Colon (tissue), 2 donors: ENCODE data around the gene ALG3.

Source experiments
- FAIRE-seq: peaks from 2 replicates; lab custom pipeline; 2012; peaks lifted over from hg19 to GRCh38; lab: Jason Lieb, UNC
- donor health status: control.
- donor health status: control.

Gene ALG3

DNA sequence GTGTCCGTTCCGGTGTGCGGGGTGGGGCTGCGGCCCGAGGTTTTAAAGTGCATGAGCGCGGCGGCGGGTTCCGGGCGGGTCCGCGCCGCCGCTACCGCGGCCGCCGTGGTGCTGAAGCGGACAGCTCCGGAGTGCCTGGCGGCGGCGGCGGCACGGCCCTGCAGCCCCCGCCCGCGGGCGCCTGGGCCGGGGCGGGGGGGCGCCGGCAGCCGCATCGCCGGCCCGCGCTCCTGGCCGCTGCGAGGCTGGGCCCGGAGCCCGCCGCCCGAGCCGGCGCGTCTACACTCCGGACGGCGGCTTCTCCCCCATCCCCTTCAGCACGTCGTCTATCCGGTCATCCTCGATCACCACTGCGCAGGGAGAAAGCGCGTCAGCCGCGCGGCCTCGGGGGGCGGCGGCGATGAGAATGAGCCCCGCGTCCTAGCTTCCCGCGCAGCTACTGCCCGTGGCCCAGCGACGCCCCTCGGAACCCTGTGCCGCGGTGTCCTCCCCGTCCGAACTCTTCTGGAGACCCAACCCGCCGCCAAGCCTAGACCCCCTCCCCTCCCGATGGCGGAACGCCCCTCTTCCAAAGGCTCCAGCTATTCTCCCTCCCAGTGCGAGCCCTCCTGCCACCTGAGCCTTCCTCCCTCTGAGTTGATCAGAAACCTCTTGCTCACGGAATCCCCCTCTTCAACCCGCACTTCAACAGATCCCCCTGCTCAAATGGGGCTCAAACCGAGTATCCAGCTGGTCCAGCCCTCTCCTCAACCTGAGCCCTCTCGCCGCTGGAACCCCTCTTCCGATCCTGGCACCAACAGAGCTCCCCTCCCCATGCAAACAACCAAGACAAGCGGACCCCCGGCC lies 11.3 kb upstream of the ALG3 start:
- no peak for FAIRE-seq

DNA sequence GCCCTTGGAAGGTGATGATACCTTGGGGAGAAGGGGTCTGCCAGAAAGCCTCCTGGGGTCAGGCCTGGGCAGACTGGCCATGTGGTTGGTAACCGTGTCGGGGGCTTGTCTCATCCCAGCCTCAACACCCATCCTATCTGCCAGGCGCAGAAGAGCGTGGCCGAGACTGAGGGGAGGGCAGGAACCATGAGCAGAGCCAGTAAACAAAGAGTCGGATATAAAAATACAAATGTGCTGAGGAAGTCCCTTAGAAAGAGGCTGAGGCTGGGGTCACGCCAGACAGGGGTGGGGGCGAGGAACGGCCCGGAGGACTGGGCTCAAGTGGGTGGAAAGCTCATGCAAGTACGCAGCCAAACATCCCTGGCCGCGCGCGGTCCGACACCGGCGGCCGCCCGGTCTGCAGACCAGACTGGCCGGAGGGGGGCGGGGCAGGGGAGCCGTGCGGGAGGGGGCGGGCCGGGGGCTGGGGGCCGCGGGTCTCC lies 10.7 kb upstream of the ALG3 start:
- FAIRE-seq = no peak

DNA sequence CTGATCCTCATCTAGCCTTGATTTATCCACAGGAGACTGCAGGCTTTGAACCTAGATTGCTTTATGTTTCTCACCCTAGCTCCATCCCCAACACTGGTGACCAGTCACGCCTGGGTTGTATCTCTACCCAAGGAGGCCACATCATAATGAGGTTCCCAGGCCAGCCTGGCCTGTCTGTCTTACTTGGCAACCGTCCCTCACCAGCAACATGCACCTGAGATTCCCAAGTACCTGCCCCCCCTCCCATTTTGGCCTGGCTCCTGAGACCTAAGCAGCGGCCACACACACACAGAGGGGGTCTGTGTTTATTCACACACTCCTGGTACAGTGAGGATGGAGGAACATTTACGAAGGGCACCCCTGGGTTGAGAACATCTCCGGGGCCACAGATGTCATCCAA lies 10.2 kb upstream of the ALG3 start:
- no peak for FAIRE-seq

DNA sequence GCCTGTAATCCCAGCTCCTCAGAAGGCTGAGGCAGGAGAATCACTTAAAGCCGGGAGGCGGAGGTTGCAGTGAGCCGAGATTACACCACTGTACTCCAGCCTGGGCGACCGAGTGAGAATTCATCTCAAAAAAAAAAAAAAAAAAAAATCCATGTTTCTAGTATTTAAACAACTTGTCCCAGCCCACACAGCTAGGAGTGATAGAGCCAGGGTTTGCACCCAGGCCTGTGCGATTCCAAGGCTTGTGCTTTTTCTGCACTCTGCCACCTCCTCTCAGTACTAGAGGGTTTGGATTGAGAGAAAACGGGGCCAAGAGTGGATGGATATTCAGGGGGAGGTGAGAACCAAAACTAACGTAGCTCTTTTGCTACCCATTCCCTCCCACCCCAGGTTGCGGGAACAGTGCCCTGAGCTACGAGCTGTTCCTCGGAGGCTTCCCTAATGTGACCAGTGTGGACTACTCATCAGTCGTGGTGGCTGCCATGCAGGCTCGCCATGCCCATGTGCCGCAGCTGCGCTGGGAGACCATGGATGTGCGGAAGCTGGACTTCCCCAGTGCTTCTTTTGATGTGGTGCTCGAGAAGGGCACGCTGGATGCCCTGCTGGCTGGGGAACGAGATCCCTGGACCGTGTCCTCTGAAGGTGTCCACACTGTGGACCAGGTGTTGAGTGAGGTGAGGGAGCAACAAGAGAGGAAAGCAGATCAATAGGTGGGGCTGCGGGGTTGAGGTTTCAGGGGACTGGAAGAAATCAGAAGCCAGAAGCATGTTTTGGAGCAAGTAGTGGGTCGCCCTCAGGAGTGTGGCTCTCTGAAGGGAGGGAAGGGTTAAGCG lies 8.5 kb upstream of the ALG3 start:
- FAIRE-seq = no peak

DNA sequence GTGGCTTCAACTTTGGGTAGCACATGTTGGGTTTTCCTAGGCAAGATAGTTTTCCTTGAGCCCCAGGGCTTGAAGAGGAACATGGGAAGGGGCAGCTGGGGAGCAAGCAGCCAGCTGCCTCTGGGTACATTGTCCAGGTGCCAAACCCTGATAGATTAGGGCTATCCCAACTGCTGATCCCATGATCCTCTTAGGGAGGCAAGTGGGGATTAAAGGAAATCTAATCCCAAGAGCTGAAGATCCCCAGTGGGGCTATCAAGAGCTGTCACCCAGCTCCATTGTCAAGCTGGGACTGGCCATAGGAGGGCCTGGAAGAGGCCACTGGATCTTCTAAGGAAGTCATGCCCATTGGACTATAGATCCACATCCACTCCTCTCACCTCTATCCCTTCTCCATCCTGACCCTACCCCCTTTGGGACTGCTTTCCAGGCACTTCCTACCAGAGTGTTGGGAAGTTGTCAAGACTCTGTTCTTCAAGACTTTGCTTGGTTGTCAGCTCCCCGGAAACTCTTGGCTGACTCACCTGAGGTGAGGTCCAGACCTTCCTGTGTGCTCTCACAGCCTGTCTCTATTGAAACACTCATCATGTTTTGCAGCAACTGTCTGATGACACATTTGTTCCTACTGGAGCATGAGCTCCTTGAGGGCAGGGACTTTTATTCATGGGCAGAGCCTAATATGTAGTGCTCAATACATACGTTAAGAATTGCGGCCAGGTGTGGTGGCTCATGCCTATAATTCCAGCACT lies 6.7 kb upstream of the ALG3 start:
- no peak for FAIRE-seq

DNA sequence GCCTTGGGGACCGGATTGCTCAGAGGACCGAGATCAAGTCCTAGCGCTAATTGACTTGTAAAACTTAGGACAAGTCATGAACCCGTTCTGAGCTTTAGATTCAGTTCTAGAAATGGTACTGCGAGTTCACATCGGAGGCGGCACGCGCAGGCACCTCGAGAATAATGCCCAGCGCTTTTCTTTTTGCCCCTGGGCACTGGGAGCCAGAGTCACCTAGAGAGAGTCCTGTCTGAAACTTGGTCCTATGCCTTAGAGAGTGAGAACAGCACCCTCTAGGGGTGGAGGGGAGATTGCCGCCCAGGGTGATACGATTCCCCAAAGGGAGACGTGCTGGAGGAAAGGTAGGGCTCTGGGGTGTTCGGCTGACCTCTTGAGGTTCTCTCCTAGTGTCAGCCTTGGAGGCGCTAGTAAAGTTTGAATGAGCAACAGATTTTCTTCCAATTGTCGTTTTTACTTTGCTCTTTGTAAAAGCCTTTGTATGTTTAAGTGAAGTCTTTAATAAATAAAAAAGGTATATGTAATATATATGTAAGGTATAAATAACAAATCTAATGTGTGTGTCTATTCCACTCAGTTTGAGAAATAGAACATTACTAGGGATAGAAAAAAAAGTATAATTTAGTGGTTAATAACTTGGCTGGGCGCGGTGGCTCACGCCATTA lies 1.5 kb upstream of the ALG3 start:
- no peak for FAIRE-seq

DNA sequence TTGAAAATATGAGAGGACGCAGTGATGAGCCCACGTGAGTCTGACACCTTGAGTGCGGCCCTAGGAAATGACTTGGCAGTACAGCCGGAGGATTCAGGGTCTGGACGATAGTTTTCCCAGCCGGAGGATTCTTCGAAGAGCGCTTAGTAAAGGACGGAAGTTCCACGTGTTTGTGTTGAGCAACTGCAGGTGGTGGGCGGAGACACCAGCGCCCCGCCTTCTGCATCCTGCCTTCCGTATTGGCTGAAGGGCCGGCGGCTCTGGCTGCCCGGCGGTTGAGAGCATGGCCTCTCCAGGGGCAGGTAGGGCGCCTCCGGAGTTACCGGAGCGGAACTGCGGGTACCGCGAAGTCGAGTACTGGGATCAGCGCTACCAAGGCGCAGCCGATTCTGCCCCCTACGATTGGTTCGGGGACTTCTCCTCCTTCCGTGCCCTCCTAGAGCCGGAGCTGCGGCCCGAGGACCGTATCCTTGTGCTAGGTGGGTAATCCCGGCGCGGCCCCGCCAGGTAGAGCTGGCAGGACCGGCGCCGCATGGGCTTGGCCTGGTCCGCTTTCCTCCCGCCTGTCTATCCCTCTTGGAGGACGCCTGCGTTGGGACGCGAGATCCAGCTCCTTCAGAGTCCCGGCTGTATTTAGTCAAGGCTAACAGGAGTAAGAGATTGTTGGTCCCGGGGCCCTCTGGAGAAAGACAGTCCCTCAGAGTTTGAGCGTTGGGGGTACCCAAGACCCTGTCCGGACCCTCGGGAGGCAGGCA lies 827 bp upstream of the ALG3 start, which contains the start of gene EEF1AKMT4:
Gene EEF1AKMT4, plus strand, starts transcription at position 261 of the 755 bp plus-strand sequence. Its CDS starts 23 bp downstream, at position 284.
- FAIRE-seq = no peak

DNA sequence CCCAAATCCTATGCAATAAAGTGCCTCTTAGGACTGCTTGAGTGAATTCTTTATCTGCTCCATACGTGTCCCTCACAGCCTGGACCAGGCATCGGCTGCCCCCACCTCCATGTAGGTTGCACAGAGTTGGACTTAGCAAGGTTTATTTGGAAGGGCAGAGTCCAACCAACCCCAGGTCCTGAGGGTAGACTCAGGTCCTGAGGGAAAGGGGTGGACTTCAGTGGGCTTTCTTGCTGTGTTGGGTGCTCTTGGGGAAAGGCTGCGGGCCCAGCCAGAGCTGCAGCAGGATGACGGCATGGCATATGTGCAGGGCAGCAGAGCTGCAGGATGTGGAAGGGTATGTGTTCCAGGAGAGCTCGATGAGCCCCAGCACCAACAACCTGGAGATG lies 6.5 kb downstream of the ALG3 start:
- FAIRE-seq = no peak

DNA sequence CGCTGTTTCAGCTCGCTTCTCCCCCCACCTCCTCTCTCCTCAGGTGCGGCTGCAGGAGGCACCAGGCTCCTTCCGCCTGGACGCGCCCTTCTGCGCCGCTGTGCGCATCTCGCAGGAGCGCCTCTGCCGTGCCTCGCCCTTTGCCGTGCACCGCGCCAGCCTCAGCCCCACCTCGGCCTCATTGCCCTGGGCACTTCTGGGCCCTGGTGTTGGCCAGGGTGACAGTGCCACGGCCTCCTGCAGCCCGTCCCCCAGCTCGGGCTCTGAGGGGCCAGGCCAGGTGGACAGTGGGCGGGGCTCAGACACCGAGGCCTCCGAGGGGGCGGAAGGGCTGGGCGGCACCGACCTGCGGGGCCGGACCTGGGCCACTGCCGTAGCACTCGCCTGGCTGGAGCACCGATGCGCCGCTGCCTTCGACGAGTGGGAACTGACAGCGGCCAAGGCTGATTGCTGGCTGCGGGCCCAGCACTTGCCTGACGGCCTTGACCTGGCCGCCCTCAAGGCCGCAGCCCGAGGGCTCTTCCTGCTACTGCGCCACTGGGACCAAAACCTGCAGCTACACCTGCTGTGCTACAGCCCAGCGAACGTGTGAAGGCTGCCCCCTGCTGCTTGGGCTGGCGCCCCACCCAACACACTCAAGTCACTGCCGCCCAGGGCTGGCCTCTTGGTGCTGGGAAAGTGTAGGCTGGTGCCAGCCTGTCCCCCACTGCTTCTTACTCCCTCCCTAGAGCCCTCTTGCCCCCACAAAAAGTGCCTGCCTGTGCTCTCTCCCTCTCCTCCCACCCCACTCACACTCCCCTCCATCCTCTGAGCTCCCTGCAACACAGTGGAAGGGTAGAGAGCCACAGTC lies 7.1 kb downstream of the ALG3 start:
- no peak for FAIRE-seq

DNA sequence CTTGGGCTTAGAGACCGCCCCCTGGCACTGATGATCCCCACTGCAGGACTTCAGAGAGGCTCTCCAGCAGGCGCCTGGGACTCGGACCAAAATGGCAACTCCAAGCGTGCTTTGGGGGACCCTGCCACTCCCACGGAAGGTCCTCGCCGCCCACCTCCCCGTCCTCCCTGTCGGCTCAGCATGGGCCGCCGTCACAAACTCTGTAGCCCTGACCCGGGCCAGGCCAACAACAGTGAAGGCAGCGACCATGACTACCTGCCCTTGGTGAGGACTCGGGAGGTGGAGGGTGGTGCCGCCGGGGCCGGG lies 7.7 kb downstream of the ALG3 start:
- no peak for FAIRE-seq

DNA sequence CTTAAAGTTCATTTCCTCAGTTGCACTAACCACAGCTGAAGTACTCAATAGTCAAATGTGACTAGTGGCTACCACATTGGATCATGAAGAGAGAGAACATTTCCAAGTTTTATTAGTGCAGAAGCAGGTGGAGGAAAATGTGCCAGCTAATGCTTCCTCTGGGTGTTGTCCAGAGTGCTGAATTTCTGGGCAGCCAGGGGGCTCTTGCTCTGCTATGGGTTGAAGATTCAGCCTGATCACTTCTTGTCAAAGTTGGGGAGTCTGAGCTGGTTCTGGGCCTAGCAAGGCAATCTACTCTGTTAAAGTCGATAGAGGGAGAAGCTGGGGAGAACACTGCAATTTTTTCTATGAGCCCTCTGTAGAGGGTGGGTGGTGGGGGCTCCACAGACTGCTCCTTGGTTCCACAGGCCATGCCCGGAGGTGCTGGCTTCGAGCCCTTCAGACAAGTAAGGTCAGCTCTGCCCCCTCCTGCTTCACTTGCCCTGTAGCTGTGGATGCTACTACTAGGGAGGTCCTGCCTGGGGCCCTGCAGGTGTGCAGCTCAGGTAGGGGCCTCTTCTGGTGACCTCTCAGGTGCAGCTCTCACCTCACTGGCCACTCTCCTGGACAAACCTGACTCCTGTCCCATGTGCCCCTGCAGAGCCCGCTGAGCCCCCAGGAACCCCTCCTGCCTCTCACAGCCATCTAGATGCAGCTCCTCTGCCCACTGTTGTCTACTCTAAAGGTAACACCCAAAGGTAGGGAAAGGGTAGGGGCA lies 8.2 kb downstream of the ALG3 start:
- FAIRE-seq = no peak

DNA sequence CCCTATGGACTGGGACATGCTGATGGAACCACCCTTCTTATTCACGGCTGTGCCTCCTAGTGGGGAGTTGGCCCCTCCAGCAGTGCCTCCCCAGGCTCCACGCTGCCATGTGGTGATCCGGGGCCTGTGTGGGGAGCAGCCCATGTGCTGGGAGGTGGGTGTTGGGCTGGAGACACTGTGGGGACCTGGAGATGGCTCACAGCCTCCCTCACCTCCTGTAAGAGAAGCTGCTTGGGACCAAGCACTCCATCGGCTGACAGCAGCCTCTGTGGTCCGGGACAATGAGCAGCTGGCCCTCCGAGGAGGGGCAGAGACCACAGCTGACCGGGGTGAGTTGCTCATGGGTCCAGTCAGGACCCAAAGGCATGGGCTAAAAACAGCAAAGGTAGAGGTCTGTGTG lies 9.1 kb downstream of the ALG3 start:
- no peak for FAIRE-seq

DNA sequence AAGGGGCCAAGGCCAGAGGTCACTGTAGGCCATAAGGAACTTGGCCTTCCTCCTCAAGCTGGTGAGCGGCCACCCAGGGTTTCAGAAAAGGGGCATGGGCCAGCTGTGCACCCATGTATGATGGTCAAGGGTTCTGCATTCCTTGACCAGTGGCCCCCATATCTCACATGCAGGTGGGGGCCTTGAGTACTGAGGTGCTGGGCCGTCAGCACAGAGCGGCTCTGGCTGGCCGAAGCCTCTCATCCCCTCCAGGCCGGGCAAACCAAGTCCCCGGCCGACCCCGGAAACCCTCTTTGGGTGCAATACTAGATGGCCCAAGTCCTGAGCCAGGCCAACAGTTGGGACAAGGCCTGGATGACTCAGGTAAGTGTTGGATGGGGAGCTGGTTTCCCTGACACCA lies 9.5 kb downstream of the ALG3 start:
- no peak for FAIRE-seq

DNA sequence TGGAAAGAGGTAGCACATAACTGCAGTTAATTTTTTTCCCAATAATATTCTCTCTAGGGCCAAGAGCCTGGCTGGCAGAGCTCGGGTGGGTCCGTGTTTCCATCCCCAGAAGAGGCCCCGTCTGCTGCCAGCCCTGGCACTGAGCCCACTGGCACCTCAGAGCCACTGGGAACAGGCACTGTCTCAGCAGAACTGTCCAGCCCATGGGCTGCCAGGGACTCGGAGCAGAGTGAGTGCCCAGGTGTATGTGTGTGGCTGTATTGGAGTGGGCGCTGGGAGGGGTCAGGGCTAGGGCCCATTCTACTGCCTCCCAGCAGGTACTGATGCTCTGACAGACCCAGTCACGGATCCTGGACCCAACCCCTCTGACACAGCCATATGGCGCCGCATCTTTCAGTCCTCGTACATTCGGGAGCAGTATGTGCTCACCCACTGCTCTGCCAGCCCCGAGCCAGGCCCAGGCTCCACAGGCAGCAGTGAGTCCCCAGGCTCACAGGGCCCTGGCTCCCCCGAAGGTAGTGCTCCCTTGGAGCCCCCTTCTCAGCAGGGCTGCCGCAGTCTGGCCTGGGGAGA lies 10.4 kb downstream of the ALG3 start:
- no peak for FAIRE-seq

DNA sequence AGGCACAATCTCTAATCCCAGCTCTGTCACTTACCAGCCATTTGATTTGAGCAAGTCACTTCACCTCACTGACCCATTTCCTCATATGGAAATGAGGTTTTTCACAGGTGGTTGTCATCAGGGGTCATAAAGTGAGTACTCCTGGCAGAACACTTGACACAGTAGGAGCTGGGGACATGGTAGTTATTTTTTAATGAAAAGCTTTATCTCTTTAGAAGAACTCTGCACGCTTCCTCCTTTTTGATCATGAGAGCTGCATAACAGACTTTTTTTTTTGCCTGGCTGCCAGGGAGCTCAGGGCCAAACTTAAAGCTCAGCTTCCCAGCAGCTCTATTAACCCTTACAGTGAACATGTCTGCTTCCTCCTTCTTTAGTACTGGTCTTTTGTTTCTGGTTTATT lies 11.0 kb downstream of the ALG3 start:
- FAIRE-seq = no peak

DNA sequence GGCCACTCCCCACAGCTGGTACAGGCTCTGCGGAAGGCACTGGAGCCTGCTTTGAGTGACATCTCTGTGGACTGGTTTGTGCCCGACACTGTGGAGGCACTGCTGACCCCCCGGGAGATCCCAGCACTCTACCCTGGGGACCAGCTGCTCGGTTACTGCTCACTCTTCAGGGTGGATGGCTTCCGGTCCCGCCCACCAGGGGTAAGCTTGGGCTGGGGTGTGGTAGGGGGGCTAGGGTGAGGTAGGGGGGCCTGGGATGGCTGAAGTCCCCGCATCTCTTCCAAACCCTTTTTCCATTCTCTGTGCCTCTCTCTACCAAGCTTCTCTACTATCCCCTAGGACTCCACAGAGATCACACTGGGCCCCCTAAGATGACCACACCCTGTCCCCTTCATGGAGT lies 11.6 kb downstream of the ALG3 start:
- FAIRE-seq = no peak

DNA sequence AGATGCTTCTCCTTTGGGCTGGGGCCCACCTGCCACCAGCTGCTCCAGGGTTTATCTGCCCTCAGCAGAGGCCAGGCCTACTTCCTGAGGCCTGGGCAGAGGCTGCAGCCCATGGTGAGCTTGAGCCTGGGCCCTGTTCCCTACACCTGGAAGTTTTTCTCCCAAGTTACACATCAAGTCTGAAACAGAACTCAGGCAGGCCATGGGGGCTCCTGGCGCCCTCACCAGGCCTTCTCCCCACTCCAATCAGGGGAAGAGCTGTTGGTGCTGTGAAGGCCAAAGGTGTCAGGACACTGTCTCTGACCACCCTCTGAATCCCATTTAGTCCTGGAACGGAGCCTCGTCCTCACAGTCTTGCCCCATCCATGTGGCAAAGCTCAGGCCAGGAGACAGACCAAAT lies 12.1 kb downstream of the ALG3 start:
- FAIRE-seq = no peak

DNA sequence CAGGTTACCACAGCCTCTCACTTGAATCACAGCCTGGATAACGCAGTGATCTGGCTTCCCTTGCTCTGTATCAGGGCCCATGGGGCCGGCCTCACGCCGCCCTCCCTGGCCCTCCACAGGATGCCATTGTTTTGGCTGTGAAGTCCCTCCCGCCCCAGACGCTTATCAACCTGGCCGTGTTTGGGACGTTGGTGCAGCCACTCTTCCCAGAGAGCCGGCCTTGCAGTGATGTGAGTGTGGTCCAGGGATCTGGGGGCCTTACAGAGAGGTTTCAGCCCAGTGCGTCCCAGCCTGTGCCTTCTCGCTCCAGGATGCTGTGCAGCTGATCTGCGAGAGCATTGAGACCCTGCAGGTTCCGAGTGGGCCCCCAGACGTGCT lies 12.7 kb downstream of the ALG3 start:
- FAIRE-seq = no peak

DNA sequence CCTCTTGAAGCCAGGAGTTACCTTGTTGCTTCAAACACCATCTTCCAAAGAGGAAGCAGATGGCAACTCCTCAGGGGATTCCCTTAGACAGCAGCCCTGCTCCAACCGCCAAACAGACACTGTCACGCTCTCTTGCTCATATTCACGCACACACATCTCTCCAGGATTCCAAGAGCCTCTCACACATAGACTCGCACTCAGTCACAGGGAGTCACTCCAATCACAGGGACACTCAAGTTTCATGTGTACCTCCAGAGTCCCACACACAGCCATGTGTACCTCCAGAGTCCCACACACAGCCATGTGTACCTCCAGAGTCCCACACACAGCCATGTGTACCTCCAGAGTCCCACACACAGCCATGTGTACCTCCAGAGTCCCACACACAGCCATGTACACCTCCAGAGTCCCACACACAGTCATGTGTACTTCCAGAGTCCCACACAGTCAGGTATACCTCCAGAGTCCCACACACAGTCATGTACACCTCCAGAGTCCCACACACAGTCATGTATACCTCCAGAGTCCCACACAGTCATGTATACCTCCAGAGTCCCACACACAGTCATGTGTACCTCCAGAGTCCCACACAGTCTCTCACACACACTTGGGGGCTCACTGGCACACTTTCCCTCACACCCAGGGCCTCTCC lies 13.3 kb downstream of the ALG3 start:
- no peak for FAIRE-seq
